Neural cell (in vitro differentiated cells): Measurements from ENCODE around the gene NOS1AP. TPM values are rescaled to one million over a fixed set of nuclear protein-coding genes. Genes with fewer than 3 reads are reported as not detected.

Source experiments
- H2AFZ ChIP-seq: fragments of 200-600, 300-800 bp; sonication (generic), shearing (Covaris generic); 2 replicates; pipeline ENCODE4 v1.6.0; 2014; ENCODE audit warnings: low read depth, mild to moderate bottlenecking, antibody characterized with exemption, low read length, moderate library complexity
- H3F3A ChIP-seq: fragments of 200-600 bp; shearing (Covaris generic); 2 replicates; pipeline ENCODE4 v1.6.1; 2016; ENCODE audit warnings: mild to moderate bottlenecking, moderate library complexity, mixed read lengths, antibody characterized with exemption, low read length; ENCODE audit not compliant: insufficient read depth, poor library complexity, severe bottlenecking
- H3K27ac ChIP-seq: fragments of 200-600, 300-800 bp; sonication (generic), shearing (Covaris generic); 2 replicates; pipeline ENCODE4 v1.5.1; 2014; ENCODE audit warnings: mild to moderate bottlenecking, low read length, moderate library complexity
- H3K27me3 ChIP-seq: fragments of 300-800, 200-600 bp; sonication (generic), shearing (Covaris generic); 2 replicates; pipeline ENCODE4 v1.6.0; 2014; ENCODE audit warnings: mild to moderate bottlenecking, low read depth, low read length, moderate library complexity; ENCODE audit not compliant: insufficient read depth
- H3K36me3 ChIP-seq: fragments of 300-800, 200-600 bp; sonication (generic), shearing (Covaris generic); 2 replicates; pipeline ENCODE4 v1.5.1; 2014; ENCODE audit warnings: mild to moderate bottlenecking, antibody characterized with exemption, low read length, moderate library complexity; ENCODE audit not compliant: insufficient read depth
- H3K4me2 ChIP-seq: fragments of 300-800, 200-600 bp; sonication (generic), shearing (Covaris generic); 2 replicates; pipeline ENCODE4 v1.6.0; 2014; ENCODE audit warnings: mild to moderate bottlenecking, low read length
- H3K4me3 ChIP-seq: fragments of 300-800, 200-600 bp; sonication (generic), shearing (Covaris generic); 2 replicates; pipeline ENCODE4 v1.5.1; 2014; ENCODE audit warnings: mild to moderate bottlenecking, low read length, moderate library complexity
- H3K79me2 ChIP-seq: fragments of 200-600 bp; shearing (Covaris generic); replicated peaks from 2 replicates; pipeline ENCODE4 v1.6.0; 2014; ENCODE audit warnings: mild to moderate bottlenecking, low read length, moderate library complexity; ENCODE audit not compliant: insufficient read depth
- H3K9ac ChIP-seq: fragments of 300-800, 200-600 bp; sonication (generic), shearing (Covaris generic); 2 replicates; pipeline ENCODE4 v1.6.1; 2016; ENCODE audit warnings: mild to moderate bottlenecking, low read length, mixed read lengths
- H3K9me2 ChIP-seq: fragments of 200-600 bp; shearing (Covaris generic); 2 replicates; pipeline ENCODE4 v1.6.1; 2016; ENCODE audit warnings: mild to moderate bottlenecking, low read length, mixed read lengths; ENCODE audit not compliant: insufficient read depth
- H3K9me3 ChIP-seq: fragments of 200-600, 300-800 bp; sonication (generic), shearing (Covaris generic); 2 replicates; pipeline ENCODE4 v1.6.1; 2016; ENCODE audit warnings: mild to moderate bottlenecking, mixed run types, low read length, moderate library complexity, mixed read lengths
- H4K20me1 ChIP-seq: fragments of 200-600 bp; shearing (Covaris generic); 2 replicates; pipeline ENCODE4 v1.6.1; 2016; ENCODE audit warnings: mild to moderate bottlenecking, mixed run types; ENCODE audit not compliant: insufficient read depth
- EP300 ChIP-seq: fragments of 450-650 bp; conservative IDR thresholded peaks from 2 replicates; pipeline ENCODE4 v1.6.1; 2014; ENCODE audit warnings: antibody characterized with exemption, mild to moderate bottlenecking, moderate library complexity; ENCODE audit not compliant: poor library complexity, severe bottlenecking
- EZH2 ChIP-seq: fragments of 200-600, 300-800 bp; shearing (Covaris generic), sonication (generic); IDR thresholded peaks from 2 replicates; pipeline ENCODE4 v1.6.1; 2014; ENCODE audit warnings: antibody characterized with exemption, low read length, borderline replicate concordance, mild to moderate bottlenecking; ENCODE audit not compliant: insufficient read depth, poor library complexity, severe bottlenecking
- MXI1 ChIP-seq: fragments of 450-650 bp; conservative IDR thresholded peaks from 2 replicates; pipeline ENCODE4 v1.6.1; 2014; ENCODE audit warnings: antibody characterized with exemption, mild to moderate bottlenecking; ENCODE audit not compliant: poor library complexity, severe bottlenecking
- POLR2AphosphoS5 ChIP-seq: IDR thresholded peaks from 2 replicates; pipeline ENCODE4 v1.6.1; 2012
- RAD21 ChIP-seq: fragments of 450-650 bp; conservative IDR thresholded peaks from 2 replicates; pipeline ENCODE4 v1.6.1; 2014; ENCODE audit warnings: antibody characterized with exemption, mild to moderate bottlenecking, moderate library complexity
- SMC3 ChIP-seq: fragments of 450-650 bp; conservative IDR thresholded peaks from 2 replicates; pipeline ENCODE4 v1.6.1; 2014; ENCODE audit warnings: antibody characterized with exemption, mild to moderate bottlenecking, moderate library complexity; ENCODE audit not compliant: poor library complexity
- TAF1 ChIP-seq: IDR thresholded peaks from 2 replicates; pipeline ENCODE4 v1.6.1; 2012; ENCODE audit warnings: low read depth
- polyA plus RNA-seq: library from polyadenylated mRNA; depleted of rRNA; stranded (reverse); fragments of >200 nt; gene quantifications from 2 replicates; pipeline ENCODE4 v1.2.3, GENCODE V29; 2014
- TF ChIP-seq, protein P1 (sequence below): IDR thresholded peaks from 2 replicates; pipeline ENCODE4 v1.6.1; 2012; ENCODE audit warnings: borderline replicate concordance
- TF ChIP-seq, protein P2 (sequence below): fragments of 450-650 bp; IDR thresholded peaks from 2 replicates; pipeline ENCODE4 v1.5.1; 2014; ENCODE audit warnings: antibody characterized with exemption, mild to moderate bottlenecking, moderate library complexity; ENCODE audit not compliant: poor library complexity, severe bottlenecking

The NOS1AP gene
- polyA plus RNA-seq, 1 donor from 2014 or later, result 5.3 TPM

DNA sequence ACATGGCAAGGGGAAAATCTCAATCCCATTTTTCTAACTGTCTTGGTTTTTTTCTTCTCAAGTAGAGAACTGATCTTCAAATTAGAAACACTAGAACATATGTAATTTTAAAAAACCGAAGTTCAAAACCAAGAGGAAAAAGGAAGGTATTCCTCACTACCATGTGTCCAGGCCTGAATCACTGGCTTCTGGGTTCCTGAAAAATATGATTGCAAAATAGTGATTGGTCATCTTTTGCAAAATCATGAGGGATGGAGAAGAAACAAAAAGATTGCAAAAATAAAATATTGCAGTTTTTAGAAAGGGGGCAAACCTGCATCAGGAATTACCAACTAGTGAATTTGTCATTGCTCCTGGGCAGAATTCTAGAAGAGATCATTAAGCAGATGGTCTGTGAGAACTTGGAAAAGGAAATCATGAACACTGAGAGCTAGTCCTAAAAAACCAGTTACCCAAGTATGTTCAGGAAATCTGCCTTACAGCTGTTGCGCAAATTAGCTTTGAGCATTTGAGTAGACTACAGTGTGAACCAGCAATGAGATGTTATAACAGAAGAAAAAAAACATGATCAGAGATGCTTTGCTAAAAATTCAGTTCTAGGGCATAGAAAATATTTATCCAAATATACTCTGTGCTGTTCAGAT, 257.8 kb downstream of the NOS1AP start:
- Histone ChIP-seq H2AFZ (no peak overlapping the region), H3K9me3 (no peaks in the 10 kb centered on the region), H3K27ac (no peak overlapping the region), H3F3A (no peaks in the 10 kb centered on the region), H3K79me2 (no peaks in the 10 kb centered on the region), H3K27me3 (no peaks in the 10 kb centered on the region), H4K20me1 (no peaks in the 10 kb centered on the region), H3K9me2 (no peaks in the 10 kb centered on the region), H3K9ac (no peak overlapping the region), H3K36me3 (no peaks in the 10 kb centered on the region), H3K4me3 (no peak overlapping the region), H3K4me2 (no peak overlapping the region)
- TF ChIP-seq POLR2AphosphoS5 (no peak), EZH2 (no peak), TAF1 (no peak)

DNA sequence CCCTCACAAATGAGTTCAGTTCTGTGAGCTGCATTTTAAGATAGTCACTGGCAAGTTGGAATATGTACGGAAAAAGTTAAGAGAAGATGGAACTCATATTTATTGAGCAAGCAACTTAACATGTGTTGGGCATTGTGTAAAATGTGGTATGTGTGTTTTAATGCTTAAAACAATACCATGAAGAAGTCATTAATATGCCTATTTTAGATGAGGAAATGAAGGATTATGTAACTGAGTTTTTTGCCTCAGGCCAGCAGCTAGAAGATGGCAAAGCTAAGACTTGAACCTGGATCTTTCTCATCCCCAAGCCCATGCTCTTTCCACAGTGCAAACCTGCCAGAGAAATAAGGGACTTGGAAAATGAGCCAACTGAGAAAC, 258.3 kb downstream of the NOS1AP start:
- H4K20me1 ChIP-seq, result no peaks in the 10 kb centered on the region
- H3K9me3 ChIP-seq, result no peaks in the 10 kb centered on the region
- no peaks in the 10 kb centered on the region for H3K9me2 ChIP-seq
- H3K36me3 ChIP-seq, result no peaks in the 10 kb centered on the region
- H3K79me2 ChIP-seq, result no peaks in the 10 kb centered on the region
- no peak overlapping the region for H3K4me2 ChIP-seq
- H2AFZ ChIP-seq, result no peak overlapping the region
- H3K27me3 ChIP-seq, result no peaks in the 10 kb centered on the region
- H3K9ac ChIP-seq, result no peak overlapping the region
- no peak for TF ChIP-seq SMC3
- TF ChIP-seq, protein P1, sequence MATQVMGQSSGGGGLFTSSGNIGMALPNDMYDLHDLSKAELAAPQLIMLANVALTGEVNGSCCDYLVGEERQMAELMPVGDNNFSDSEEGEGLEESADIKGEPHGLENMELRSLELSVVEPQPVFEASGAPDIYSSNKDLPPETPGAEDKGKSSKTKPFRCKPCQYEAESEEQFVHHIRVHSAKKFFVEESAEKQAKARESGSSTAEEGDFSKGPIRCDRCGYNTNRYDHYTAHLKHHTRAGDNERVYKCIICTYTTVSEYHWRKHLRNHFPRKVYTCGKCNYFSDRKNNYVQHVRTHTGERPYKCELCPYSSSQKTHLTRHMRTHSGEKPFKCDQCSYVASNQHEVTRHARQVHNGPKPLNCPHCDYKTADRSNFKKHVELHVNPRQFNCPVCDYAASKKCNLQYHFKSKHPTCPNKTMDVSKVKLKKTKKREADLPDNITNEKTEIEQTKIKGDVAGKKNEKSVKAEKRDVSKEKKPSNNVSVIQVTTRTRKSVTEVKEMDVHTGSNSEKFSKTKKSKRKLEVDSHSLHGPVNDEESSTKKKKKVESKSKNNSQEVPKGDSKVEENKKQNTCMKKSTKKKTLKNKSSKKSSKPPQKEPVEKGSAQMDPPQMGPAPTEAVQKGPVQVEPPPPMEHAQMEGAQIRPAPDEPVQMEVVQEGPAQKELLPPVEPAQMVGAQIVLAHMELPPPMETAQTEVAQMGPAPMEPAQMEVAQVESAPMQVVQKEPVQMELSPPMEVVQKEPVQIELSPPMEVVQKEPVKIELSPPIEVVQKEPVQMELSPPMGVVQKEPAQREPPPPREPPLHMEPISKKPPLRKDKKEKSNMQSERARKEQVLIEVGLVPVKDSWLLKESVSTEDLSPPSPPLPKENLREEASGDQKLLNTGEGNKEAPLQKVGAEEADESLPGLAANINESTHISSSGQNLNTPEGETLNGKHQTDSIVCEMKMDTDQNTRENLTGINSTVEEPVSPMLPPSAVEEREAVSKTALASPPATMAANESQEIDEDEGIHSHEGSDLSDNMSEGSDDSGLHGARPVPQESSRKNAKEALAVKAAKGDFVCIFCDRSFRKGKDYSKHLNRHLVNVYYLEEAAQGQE, result no peak
- TF ChIP-seq, protein P2, sequence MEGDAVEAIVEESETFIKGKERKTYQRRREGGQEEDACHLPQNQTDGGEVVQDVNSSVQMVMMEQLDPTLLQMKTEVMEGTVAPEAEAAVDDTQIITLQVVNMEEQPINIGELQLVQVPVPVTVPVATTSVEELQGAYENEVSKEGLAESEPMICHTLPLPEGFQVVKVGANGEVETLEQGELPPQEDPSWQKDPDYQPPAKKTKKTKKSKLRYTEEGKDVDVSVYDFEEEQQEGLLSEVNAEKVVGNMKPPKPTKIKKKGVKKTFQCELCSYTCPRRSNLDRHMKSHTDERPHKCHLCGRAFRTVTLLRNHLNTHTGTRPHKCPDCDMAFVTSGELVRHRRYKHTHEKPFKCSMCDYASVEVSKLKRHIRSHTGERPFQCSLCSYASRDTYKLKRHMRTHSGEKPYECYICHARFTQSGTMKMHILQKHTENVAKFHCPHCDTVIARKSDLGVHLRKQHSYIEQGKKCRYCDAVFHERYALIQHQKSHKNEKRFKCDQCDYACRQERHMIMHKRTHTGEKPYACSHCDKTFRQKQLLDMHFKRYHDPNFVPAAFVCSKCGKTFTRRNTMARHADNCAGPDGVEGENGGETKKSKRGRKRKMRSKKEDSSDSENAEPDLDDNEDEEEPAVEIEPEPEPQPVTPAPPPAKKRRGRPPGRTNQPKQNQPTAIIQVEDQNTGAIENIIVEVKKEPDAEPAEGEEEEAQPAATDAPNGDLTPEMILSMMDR, result no peak
- TF ChIP-seq POLR2AphosphoS5, result no peak
- TF ChIP-seq MXI1, result no peak
- no peak for TF ChIP-seq TAF1
- TF ChIP-seq EP300, result no peak
- no peak for TF ChIP-seq RAD21
- no peak for TF ChIP-seq EZH2
- no peaks in the 10 kb centered on the region for H3F3A ChIP-seq
- no peak overlapping the region for H3K4me3 ChIP-seq
- no peak overlapping the region for H3K27ac ChIP-seq
